Testis (tissue), 2 donors: Measurements from ENCODE around the gene RNF38.

ENCODE experiments used
- CTCF ChIP-seq, 3 experiments: fragments of 450-650 bp in 2 of 3; fragments of 200-600 bp in 1 of 3; sonication (generic) in 1 of 3; IDR thresholded peaks; one replicate each; pipeline ENCODE4 v1.5.1; 2016 to 2019; ENCODE audit warnings: antibody characterized with exemption in 3 of 3, mild to moderate bottlenecking in 2 of 3, moderate library complexity in 1 of 3
- POLR2A ChIP-seq: fragments of 450-650 bp; IDR thresholded peaks from one replicate; pipeline ENCODE4 v1.6.1; 2017; ENCODE audit warnings: antibody characterized with exemption, mild to moderate bottlenecking, moderate library complexity

- TF ChIP-seq CTCF (IDR thresholded peaks at IDR 0.05) (no peak), POLR2A (no peak)
Measured at GRCh38 chr9:36336131-36336907, 63.8 kb downstream of the RNF38 start.
